NT2/D1 (cell line): ENCODE results near the gene CNIH3.

Source experiments
- YY1 ChIP-seq: IDR thresholded peaks from 2 replicates; pipeline ENCODE4 v1.6.1; 2011; ENCODE audit not compliant: insufficient read length, insufficient read depth
- ZNF274 ChIP-seq: IDR thresholded peaks from 2 replicates; pipeline ENCODE4 v1.6.1; 2011; ENCODE audit warnings: mild to moderate bottlenecking, low read depth, low read length

- no peak for TF ChIP-seq YY1
- TF ChIP-seq ZNF274, result no peak
Observed at GRCh38 chr1:224698015-224698451, 81.9 kb downstream of the CNIH3 start.
